HUES64 (cell line): ENCODE measurements around the gene RNF133.

Experiments used
- H3K27ac ChIP-seq: 2 replicates; pipeline ENCODE4 v1.7.0; 2013; ENCODE audit warnings: low read depth, low read length, inconsistent platforms
- H3K27me3 ChIP-seq: 2 replicates; pipeline ENCODE4 v1.6.1; 2013; ENCODE audit warnings: mild to moderate bottlenecking, low read length; ENCODE audit not compliant: insufficient read depth
- H3K36me3 ChIP-seq: 2 replicates; pipeline ENCODE4 v1.6.1; 2013; ENCODE audit warnings: mild to moderate bottlenecking, low read length; ENCODE audit not compliant: insufficient read depth
- H3K4me1 ChIP-seq: 2 replicates; pipeline ENCODE4 v1.6.1; 2013; ENCODE audit warnings: mild to moderate bottlenecking, low read length, moderate library complexity; ENCODE audit not compliant: insufficient read depth
- H3K4me3 ChIP-seq: 2 replicates; pipeline ENCODE4 v1.5.1; 2013; ENCODE audit warnings: mild to moderate bottlenecking, low read length, moderate library complexity
- H3K9ac ChIP-seq: 2 replicates; pipeline ENCODE4 v1.6.1; 2013; ENCODE audit warnings: mild to moderate bottlenecking, low read depth, low read length
- H3K9me3 ChIP-seq: 2 replicates; pipeline ENCODE4 v1.6.1; 2013; ENCODE audit warnings: low read depth, low read length; ENCODE audit not compliant: insufficient read depth
- WGBS: fragments of 150-250, 120-280 bp; methylation state at CpG from one replicate; pipeline ENCODE4 v1.1.7; 2013; ENCODE audit warnings: missing lambda C conversion rate; 5-methylcytosine and 5-hydroxymethylcytosine counted together

Gene RNF133

GRCh38 chr7:122717356-122718089 is 18.6 kb upstream of the RNF133 start:
- WGBS = 94% methylated on average over 4 of the region's 6 CpGs
- Histone ChIP-seq H3K27me3 (no peaks in the 10 kb centered on the region), H3K9ac (no peak overlapping the region), H3K4me3 (no peak overlapping the region), H3K36me3 (no peaks in the 10 kb centered on the region), H3K27ac (no peak overlapping the region), H3K4me1 (peaks cover 13% of the 10 kb centered on the region), H3K9me3 (no peaks in the 10 kb centered on the region)

GRCh38 chr7:122715183-122715582 is 16.3 kb upstream of the RNF133 start:
- no peaks in the 10 kb centered on the region for H3K27me3 ChIP-seq
- no peaks in the 10 kb centered on the region for H3K9me3 ChIP-seq
- H3K27ac ChIP-seq = no peak overlapping the region
- no peak overlapping the region for H3K4me3 ChIP-seq
- peaks cover 13% of the 10 kb centered on the region for H3K4me1 ChIP-seq
- WGBS = 93% methylated on average over 3 of the region's 3 CpGs
- H3K9ac ChIP-seq = no peak overlapping the region
- H3K36me3 ChIP-seq = no peaks in the 10 kb centered on the region

GRCh38 chr7:122710916-122711315 is 12.0 kb upstream of the RNF133 start:
- Histone ChIP-seq H3K9me3 (no peaks in the 10 kb centered on the region), H3K27me3 (no peaks in the 10 kb centered on the region), H3K4me3 (no peak overlapping the region), H3K27ac (no peak overlapping the region), H3K4me1 (0 out of 2 replicates have a peak, but pooled peaks cover 2% of the 10 kb centered on the region), H3K36me3 (no peaks in the 10 kb centered on the region), H3K9ac (no peak overlapping the region)
- WGBS = no CpG with 5 or more reads among the region's 1 CpG

GRCh38 chr7:122709930-122710646 is 11.2 kb upstream of the RNF133 start:
- Histone ChIP-seq H3K4me3 (no peak overlapping the region), H3K9ac (no peak overlapping the region), H3K27me3 (no peaks in the 10 kb centered on the region), H3K36me3 (no peaks in the 10 kb centered on the region), H3K4me1 (no peaks in the 10 kb centered on the region), H3K9me3 (no peaks in the 10 kb centered on the region), H3K27ac (no peak overlapping the region)
- WGBS = 96% methylated on average over 5 of the region's 7 CpGs

GRCh38 chr7:122706836-122707235 is 7.9 kb upstream of the RNF133 start:
- no peaks in the 10 kb centered on the region for H3K27me3 ChIP-seq
- no peaks in the 10 kb centered on the region for H3K4me1 ChIP-seq
- H3K9me3 ChIP-seq = no peaks in the 10 kb centered on the region
- 93% methylated on average over 2 of the region's 2 CpGs for WGBS
- H3K36me3 ChIP-seq = no peaks in the 10 kb centered on the region
- H3K4me3 ChIP-seq = no peak overlapping the region
- H3K9ac ChIP-seq = no peak overlapping the region
- H3K27ac ChIP-seq = no peak overlapping the region

DNA sequence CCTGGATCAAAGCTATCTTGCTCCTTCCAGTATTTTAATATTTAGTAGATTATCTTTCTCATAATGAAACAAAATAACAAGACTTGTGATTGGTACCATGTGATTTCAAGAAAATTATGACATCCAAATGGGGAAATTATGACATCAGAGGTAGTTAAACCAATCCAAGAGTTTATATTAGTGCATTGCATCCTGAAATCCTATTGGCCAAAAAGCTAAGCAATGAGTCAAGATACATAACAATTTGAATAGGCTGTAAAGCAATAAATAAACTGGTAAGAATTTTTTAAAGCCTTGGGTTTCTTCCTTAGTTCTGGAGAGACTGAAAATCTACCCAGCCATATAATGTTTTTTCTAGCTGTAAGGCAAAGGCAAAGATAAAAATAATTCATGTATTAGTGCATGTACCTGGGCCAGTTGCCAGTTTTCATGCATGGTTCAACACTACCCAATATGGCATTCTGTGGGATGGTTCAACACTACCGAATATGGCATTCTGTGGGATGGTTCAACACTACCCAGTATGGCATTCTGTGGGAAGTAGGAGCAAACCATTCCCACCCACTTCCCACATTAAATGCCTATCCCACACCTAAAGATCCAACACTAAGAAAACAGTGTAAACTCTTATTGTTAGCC is 4.1 kb upstream of the RNF133 start, which contains the start of gene RNF148:
TSS of gene RNF148 (minus strand) at position 51 of the 639 bp plus-strand sequence. CDS start 172 bp downstream, outside the sequence.
- Histone ChIP-seq H3K9me3 (no peaks in the 10 kb centered on the region), H3K27me3 (no peaks in the 10 kb centered on the region), H3K4me3 (no peak within 1 kb of the TSS), H3K9ac (no peak within 1 kb of the TSS), H3K4me1 (no peaks in the 10 kb centered on the region; the same call in 1 of the 2 replicates), H3K27ac (no peak within 1 kb of the TSS), H3K36me3 (no peaks in the 10 kb centered on the region)
- WGBS = 94% methylated on average over 1 of the region's 1 CpG

GRCh38 chr7:122695816-122696215 is 3.1 kb downstream of the RNF133 start:
- no peaks in the 10 kb centered on the region for H3K36me3 ChIP-seq
- no peaks in the 10 kb centered on the region for H3K27me3 ChIP-seq
- WGBS = 81% methylated on average over 1 of the region's 1 CpG
- no peak overlapping the region for H3K9ac ChIP-seq
- H3K4me3 ChIP-seq = no peak overlapping the region
- 0 out of 2 replicates have a peak, but pooled peaks cover 7% of the 10 kb centered on the region for H3K9me3 ChIP-seq
- no peak overlapping the region for H3K27ac ChIP-seq
- H3K4me1 ChIP-seq = peaks cover 3% of the 10 kb centered on the region

- WGBS = 88% methylated on average over 2 of the region's 2 CpGs
- Histone ChIP-seq H3K36me3 (no peaks in the 10 kb centered on the region), H3K4me1 (peaks cover 3% of the 10 kb centered on the region; the same call in 1 of the 2 replicates), H3K4me3 (no peak overlapping the region), H3K27me3 (no peaks in the 10 kb centered on the region), H3K27ac (no peak overlapping the region), H3K9ac (no peak overlapping the region), H3K9me3 (0 out of 2 replicates have a peak, but pooled peaks cover 7% of the 10 kb centered on the region)
These were observed 4.2 kb downstream of the RNF133 start for GRCh38 chr7:122694697-122695096.

- 0 out of 2 replicates have a peak, but pooled peaks cover 7% of the 10 kb centered on the region for H3K9me3 ChIP-seq
- H3K4me3 ChIP-seq = no peak overlapping the region
- H3K36me3 ChIP-seq = no peaks in the 10 kb centered on the region
- peaks cover 3% of the 10 kb centered on the region; the same call in 1 of the 2 replicates for H3K4me1 ChIP-seq
- H3K27ac ChIP-seq = no peak overlapping the region
- H3K27me3 ChIP-seq = no peaks in the 10 kb centered on the region
- 97% methylated on average over 3 of the region's 3 CpGs for WGBS
- no peak overlapping the region for H3K9ac ChIP-seq
These were observed 6.1 kb downstream of the RNF133 start for GRCh38 chr7:122692769-122693309.

DNA sequence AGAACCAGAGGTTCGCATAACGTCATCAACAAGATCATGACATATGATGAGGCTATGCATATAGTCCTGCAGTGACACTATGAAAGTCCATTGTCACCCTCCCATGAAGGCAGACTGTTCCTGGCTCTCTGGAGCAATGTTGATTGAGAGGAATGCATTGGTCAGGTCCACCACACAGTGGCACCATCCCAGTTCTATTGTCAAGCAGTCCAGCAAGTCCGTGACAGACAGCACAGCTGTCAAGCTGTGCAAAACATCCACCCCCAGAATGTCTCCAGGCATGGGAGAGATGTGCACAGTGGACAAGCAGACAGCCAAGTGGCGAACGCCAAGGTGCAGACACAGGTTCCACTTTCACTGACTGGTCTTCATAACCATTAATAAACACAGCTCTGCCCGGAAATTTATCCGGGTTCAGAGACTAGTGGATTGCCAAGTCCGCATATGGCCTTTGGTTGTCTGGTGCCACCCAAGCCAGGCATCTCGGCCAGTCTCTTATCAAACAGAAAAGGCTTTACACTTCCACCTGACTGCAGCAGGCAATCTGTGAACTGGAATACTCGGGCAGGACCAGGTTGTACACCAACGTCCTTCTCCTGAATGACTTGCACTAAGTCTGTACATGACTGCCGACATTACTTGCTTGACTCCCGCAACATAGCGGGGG is 7.2 kb downstream of the RNF133 start:
- 95% methylated on average over 14 of the region's 14 CpGs for WGBS
- no peaks in the 10 kb centered on the region for H3K27me3 ChIP-seq
- peaks cover 11% of the 10 kb centered on the region for H3K4me1 ChIP-seq
- no peak overlapping the region for H3K27ac ChIP-seq
- no peak overlapping the region for H3K9ac ChIP-seq
- 0 out of 2 replicates have a peak, but pooled peaks cover 7% of the 10 kb centered on the region for H3K9me3 ChIP-seq
- no peaks in the 10 kb centered on the region for H3K36me3 ChIP-seq
- H3K4me3 ChIP-seq = no peak overlapping the region
